ENCODE measurements around the gene CAMSAP1. TPM values are rescaled to one million over a fixed set of nuclear protein-coding genes. Genes with fewer than 3 reads are reported as not detected.

Gene CAMSAP1
- total and polyA plus RNA-seq, 2 donors (not counting 1 experiment from before 2014, with no cell fraction given): 6.6 to 31.0 TPM

DNA sequence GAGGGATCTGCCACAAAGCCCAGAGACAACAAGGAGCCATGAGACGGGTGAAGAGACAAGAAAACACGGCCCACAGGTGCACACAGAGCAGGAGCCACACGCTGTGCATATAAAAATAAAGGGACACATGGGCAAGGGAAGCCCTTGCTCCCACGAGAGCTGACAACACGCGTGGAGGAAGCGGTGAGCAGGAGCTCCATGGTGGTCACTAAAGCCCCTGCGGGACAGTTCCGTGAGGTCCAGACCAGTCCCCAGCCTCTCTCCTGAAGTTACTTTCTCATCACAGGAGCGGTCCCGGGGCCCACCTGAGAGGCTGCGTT lies 90.7 kb downstream of the CAMSAP1 start:
- no peak overlapping the region for H3K9ac ChIP-seq (ENCODE audit: low read length)
- ChIA-PET CTCF (no interaction called here), POLR2A (no interaction called here)
- 97% methylated on average over 12 of the region's 12 CpGs for WGBS (ENCODE audit: insufficient coverage)
- H3K27ac ChIP-seq (ENCODE audit: low read length in 2 of 2): no peak overlapping the region
- Mint-ChIP-seq H3K4me1 (no peaks in the 10 kb centered on the region), H3K4me3 (no peak overlapping the region), H3K27ac (no peak overlapping the region), H3K27me3 (no peaks in the 10 kb centered on the region), H3K9me3 (ENCODE audit: insufficient read depth) (no peaks in the 10 kb centered on the region)
- H3K79me2 ChIP-seq (ENCODE audit: control insufficient read depth, insufficient read depth, low read length): no peaks in the 10 kb centered on the region
- no peaks in the 10 kb centered on the region for H3K9me3 ChIP-seq (ENCODE audit: control extremely low read depth in 1 of 3, control insufficient read depth in 2 of 3, insufficient read depth in 1 of 3, low read length in 2 of 3)
- H3K4me2 ChIP-seq (replicated peaks; ENCODE audit: low read depth, low read length, poor library complexity, severe bottlenecking): no peak overlapping the region
- TF ChIP-seq, protein P1, sequence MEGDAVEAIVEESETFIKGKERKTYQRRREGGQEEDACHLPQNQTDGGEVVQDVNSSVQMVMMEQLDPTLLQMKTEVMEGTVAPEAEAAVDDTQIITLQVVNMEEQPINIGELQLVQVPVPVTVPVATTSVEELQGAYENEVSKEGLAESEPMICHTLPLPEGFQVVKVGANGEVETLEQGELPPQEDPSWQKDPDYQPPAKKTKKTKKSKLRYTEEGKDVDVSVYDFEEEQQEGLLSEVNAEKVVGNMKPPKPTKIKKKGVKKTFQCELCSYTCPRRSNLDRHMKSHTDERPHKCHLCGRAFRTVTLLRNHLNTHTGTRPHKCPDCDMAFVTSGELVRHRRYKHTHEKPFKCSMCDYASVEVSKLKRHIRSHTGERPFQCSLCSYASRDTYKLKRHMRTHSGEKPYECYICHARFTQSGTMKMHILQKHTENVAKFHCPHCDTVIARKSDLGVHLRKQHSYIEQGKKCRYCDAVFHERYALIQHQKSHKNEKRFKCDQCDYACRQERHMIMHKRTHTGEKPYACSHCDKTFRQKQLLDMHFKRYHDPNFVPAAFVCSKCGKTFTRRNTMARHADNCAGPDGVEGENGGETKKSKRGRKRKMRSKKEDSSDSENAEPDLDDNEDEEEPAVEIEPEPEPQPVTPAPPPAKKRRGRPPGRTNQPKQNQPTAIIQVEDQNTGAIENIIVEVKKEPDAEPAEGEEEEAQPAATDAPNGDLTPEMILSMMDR (IDR thresholded peaks at IDR 0.05): no peak
- no peak for TF ChIP-seq EZH2 (IDR thresholded peaks at IDR 0.05; ENCODE audit: borderline replicate concordance, insufficient read depth, low read depth, low read length, poor library complexity, severe bottlenecking)
- H3K36me3 ChIP-seq (replicated peaks in 1 of 2; ENCODE audit: control extremely low read depth in 1 of 2, control insufficient read depth in 1 of 2, extremely low read depth in 1 of 2, insufficient read depth in 2 of 2, low read length in 1 of 2): peaks cover 2 to 79% of the 10 kb centered on the region in 2 experiments
- H3K4me1 ChIP-seq (ENCODE audit: control insufficient read depth in 2 of 2, insufficient read depth in 2 of 2, low read length in 2 of 2): no peaks in the 10 kb centered on the region
- no peak for ATAC-seq (ENCODE audit: low read depth)
- no peak for DNase-seq
- no peaks in the 10 kb centered on the region for H4K20me1 ChIP-seq (ENCODE audit: control insufficient read depth, insufficient read depth, low read length, poor library complexity, severe bottlenecking)
- H3K27me3 ChIP-seq (replicated peaks in 1 of 4; ENCODE audit: control extremely low read depth in 1 of 4, control insufficient read depth in 3 of 4, insufficient read depth in 4 of 4, low read length in 3 of 4): no peaks in the 10 kb centered on the region
- no peak overlapping the region for H2AFZ ChIP-seq (ENCODE audit: insufficient read depth, low read depth, low read length, poor library complexity, severe bottlenecking)
- intact Hi-C loops (cut with micrococcal nuclease): no loop called here
- H3K4me3 ChIP-seq (ENCODE audit: control extremely low read depth in 1 of 5, extremely low read depth in 1 of 5, insufficient read depth in 1 of 5, low read depth in 2 of 5, low read length in 4 of 5): no peak overlapping the region

DNA sequence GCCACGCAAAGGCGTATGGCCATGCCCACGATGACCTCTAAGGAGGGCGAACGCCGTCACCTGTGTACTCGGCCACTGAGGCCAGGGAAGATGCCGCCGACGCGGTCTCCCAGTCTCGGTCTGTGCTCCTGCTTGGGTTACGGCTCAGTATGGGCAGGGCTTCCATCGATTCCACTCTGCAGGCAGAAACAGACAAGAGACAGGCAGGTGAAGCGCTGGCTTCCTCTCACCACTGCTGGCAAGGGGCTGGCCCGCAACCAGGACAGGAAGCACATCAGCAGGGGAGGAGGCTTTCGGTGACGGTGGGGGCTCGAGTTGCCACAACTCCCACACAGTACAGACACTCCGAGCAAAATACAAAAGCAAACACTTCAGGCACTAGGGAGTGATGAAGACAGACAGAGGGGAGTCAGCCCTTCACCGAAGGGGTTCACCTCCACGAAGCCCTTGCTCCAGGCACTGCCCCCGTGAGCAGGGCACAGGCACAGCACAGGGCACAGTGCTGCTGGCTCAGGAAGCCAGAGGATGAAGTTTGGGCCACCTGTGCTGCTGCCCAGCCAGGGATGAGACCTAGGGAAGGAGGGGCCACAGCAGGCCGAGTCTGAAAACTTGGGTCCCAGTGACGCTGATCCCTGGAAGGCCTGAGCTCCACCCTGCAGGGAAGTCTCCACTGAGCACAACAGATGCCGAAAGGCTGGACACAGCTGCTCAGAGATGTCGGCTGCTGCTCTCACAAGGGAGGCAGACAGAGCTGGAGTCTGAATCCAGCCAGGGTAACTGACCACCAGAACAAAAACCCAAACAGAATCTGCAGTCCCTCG lies 91.3 kb downstream of the CAMSAP1 start:
- Histone ChIP-seq H3K9me3 (ENCODE audit: control extremely low read depth in 1 of 3, control insufficient read depth in 2 of 3, insufficient read depth in 1 of 3, low read length in 2 of 3) (no peaks in the 10 kb centered on the region), H2AFZ (ENCODE audit: insufficient read depth, low read depth, low read length, poor library complexity, severe bottlenecking) (no peak overlapping the region), H3K4me3 (ENCODE audit: control extremely low read depth in 1 of 5, extremely low read depth in 1 of 5, insufficient read depth in 1 of 5, low read depth in 2 of 5, low read length in 4 of 5) (no peak overlapping the region), H3K27me3 (replicated peaks in 1 of 4; ENCODE audit: control extremely low read depth in 1 of 4, control insufficient read depth in 3 of 4, insufficient read depth in 4 of 4, low read length in 3 of 4) (no peaks in the 10 kb centered on the region), H3K4me2 (replicated peaks; ENCODE audit: low read depth, low read length, poor library complexity, severe bottlenecking) (no peak overlapping the region), H3K79me2 (ENCODE audit: control insufficient read depth, insufficient read depth, low read length) (no peaks in the 10 kb centered on the region), H4K20me1 (ENCODE audit: control insufficient read depth, insufficient read depth, low read length, poor library complexity, severe bottlenecking) (no peaks in the 10 kb centered on the region), H3K27ac (ENCODE audit: low read length in 2 of 2) (no peak overlapping the region), H3K4me1 (ENCODE audit: control insufficient read depth in 2 of 2, insufficient read depth in 2 of 2, low read length in 2 of 2) (no peaks in the 10 kb centered on the region), H3K36me3 (replicated peaks in 1 of 2; ENCODE audit: control extremely low read depth in 1 of 2, control insufficient read depth in 1 of 2, extremely low read depth in 1 of 2, insufficient read depth in 2 of 2, low read length in 1 of 2) (peaks cover 2 to 78% of the 10 kb centered on the region in 2 experiments), H3K9ac (ENCODE audit: low read length) (no peak overlapping the region)
- H3K4me3 Mint-ChIP-seq: no peak overlapping the region
- no peak for DNase-seq
- H3K27ac Mint-ChIP-seq: no peak overlapping the region
- ChIA-PET CTCF (no interaction called here), POLR2A (no interaction called here)
- TF ChIP-seq, protein P1 (IDR thresholded peaks at IDR 0.05): no peak
- no peak for TF ChIP-seq EZH2 (IDR thresholded peaks at IDR 0.05; ENCODE audit: borderline replicate concordance, insufficient read depth, low read depth, low read length, poor library complexity, severe bottlenecking)
- no peaks in the 10 kb centered on the region for H3K27me3 Mint-ChIP-seq
- H3K9me3 Mint-ChIP-seq (ENCODE audit: insufficient read depth): no peaks in the 10 kb centered on the region
- intact Hi-C loops (cut with micrococcal nuclease): no loop called here
- no peaks in the 10 kb centered on the region for H3K4me1 Mint-ChIP-seq
- 93% methylated on average over 23 of the region's 28 CpGs for WGBS (ENCODE audit: insufficient coverage)
- ATAC-seq (ENCODE audit: low read depth): no peak
